Stimulated activated CD4-positive, alpha-beta T cell treated with anti-CD3 and anti-CD28 coated beads, Interleukin-15, amount 100 ng/mL, for 1 hour (primary cell): ENCODE data around the gene C6orf163.
"Not testable (repeated sequence)": the region's sequence is repeated elsewhere in the genome, so short reads cannot be mapped to it uniquely, and the experiment has no call there.

Experiments
- DNase-seq, 2 donors: peaks; one replicate each; pipeline ENCODE4 v3.0.0-alpha.2; 2020; ENCODE audit warnings: low read depth in 1 of 2, low spot score in 1 of 2

C6orf163 gene

DNA sequence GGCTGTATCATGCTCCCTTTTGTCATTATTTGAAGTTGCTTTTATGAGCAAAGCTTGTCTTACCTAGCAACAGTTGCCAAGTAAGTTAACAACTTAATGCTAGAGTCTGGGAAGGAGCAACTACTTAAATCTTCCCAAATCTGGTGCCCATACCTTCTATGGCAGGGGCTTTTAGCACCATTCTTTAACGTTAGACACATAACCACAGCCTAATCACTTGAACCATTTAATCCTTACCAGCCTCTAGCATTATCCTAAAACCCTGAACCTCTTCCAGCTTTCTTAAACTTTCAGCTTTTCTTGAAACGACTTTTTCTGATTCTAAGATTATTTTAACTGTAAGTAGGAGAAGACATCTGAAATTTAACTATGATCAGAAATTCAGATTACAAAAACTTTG lies at the start of gene C6orf163:
TSS of gene C6orf163 (plus strand) at position 83 of the 400 bp plus-strand sequence. CDS start at position 370, 287 bp downstream.
- DNase-seq = no peak

GRCh38 chr6:87297119-87297518 lies 47.5 kb upstream of the C6orf163 start:
- no peak for DNase-seq

DNA sequence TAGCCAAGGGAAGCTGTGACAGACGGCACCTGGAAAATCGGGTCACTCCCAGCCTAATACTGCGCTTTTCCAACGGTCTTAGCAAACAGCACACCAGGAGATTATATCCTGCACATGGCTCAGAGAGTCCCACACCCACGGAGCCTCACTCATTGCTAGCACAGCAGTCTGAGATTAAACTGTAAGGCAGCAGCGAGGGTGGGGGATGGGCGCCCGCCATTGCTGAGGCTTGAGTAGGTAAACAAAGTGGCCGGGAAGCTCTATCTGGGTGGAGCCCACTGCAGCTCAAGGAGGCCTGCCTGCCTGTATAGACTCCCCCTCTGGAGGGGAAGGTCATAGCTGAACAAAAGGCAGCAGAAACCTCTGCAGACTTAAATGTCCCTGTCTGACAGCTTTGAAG lies 43.3 kb upstream of the C6orf163 start:
- not testable (repeated sequence) for DNase-seq

- DNase-seq = no peak
Measured at GRCh38 chr6:87308970-87309369, 35.6 kb upstream of the C6orf163 start.

GRCh38 chr6:87312860-87313259 lies 31.8 kb upstream of the C6orf163 start:
- no peak for DNase-seq

DNA sequence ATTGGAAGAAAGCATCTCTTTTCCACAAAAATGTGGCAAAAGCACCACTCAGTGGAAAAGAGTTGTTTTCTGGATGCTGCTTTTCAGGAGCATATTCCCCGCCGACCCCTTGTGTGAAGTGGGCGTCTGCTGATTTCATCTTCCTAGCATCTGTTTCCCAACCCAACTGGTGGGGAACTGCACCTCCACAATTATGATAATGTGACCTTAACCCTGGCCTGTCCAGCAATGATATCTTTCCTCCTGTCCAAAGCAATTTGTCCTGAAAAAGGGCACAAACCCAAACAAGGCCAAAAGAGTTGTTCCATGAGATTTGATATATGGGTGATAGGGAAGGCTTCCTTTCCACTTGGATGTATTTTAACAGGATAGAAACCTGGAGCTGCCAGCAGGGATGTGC lies 29.5 kb upstream of the C6orf163 start:
- DNase-seq = no peak

DNA sequence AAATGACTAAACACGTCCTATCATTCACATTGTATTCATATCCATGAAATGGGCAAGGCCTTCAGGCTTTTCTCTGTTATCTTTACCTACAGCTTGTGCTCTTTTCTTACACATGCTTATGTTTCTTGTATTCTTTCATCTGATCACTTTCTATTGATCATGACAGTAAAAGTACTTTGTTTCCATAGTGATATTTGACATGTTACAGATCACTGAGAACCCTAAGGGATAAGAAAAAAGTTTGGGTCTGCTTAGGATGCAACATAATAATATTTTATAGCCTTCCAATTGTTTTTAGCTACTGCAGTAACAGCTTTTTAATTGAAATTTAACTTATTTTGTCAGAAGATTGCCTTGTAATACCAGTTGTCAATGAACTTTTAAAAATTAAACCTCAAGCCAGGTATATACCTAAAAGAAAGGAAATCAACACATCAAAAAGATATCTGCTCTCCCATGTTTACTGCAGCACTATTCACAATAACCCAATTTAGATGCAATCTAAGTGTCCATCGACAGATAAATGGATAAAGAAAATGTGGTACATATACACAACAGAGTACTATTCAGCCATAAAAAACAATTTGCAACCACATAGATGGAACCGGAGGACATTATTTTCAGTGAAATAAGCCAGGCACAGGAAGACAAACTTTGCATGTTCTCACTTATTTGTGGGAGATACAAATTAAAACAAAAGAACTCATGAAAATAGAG lies 25.2 kb upstream of the C6orf163 start:
- DNase-seq = no peak

DNA sequence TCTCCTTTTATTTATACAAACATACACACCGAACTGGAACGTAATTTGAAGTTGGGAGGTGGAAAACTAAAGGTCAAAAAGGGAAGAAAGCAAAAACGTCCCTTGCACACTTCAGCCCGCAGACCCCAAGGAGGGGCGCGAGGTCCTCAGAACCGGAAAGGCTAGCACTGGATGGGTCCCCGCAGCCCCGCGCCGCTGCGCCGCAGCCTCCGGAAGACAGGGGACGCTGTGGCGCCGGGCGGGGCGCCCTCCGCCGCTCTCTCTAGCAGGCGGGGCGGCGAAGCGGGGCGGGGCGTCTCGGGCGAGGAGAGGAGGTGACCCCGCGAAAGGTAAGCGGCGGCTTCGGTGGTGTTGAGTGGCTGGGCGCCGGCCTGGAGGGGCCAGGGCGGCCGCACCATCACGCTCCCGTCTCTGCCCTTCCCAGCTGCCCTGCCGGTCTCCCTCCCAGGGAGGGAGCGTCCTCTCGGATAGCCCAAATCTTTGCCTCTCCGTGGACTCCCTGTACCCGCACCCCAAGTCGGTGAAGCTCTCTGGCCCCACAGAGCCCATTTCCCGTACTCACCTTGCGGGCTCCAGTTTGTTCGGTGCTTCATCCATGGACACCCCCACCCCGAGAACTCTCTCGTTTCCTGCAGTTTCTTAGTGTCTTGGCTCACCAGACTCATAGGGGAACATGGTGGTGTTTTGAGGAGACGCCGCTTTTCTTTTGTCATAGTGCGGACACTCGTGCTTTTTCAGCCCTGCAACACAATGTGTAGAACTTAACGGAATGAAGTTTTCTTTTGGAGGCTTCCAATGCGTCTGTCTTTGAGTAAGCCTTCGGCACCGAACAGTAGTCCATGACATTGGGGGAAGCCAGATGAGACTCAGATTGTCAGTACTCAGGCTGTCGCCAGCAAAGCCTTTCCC lies 22.1 kb upstream of the C6orf163 start, which contains the start of gene SMIM8:
TSS of gene SMIM8 (plus strand) at position 285 of the 909 bp plus-strand sequence. CDS start 14,444 bp downstream, outside the sequence.
- peak; percentile 70 to 87 for DNase-seq

- not testable (repeated sequence) for DNase-seq
Measured at GRCh38 chr6:87323880-87324279, 20.7 kb upstream of the C6orf163 start.

DNA sequence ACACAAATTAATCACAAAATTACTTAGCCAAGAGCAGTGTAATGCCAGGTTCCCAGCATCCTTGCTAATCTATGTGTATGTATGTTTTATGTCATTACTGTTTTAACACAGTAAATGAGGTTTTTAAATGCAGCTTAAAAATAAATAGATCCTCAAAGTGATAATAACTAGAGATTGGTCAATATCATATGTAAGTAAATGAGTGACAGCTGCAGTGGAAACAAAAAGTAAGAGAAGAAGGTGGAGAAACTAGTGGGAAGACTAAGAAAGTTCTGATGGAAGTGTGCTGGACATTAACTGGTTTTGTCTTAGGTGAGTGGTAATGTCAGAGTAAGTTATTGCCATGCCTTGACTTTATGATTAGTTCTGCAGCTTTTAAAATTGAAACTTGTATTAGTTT lies 13.7 kb upstream of the C6orf163 start:
- no peak for DNase-seq

DNA sequence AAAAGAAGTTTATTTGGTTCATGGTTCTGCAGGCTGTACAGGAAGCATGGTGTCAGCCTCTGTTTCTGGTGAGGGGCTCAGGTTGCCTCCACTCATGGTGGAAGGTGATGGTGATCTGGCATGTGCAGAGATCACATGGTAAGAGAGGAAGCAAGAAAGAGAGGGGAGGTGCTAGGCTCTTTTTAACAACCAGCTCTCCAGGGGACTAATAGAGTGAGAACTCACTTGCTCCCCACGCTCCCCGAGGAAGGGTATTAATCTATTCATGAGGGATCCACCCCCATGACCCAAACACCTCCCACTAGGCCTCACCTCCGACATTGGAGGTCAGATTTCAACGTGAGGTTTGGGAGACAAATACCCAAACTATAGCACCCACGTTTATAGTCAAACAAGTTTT lies 11.6 kb upstream of the C6orf163 start:
- no peak for DNase-seq

DNA sequence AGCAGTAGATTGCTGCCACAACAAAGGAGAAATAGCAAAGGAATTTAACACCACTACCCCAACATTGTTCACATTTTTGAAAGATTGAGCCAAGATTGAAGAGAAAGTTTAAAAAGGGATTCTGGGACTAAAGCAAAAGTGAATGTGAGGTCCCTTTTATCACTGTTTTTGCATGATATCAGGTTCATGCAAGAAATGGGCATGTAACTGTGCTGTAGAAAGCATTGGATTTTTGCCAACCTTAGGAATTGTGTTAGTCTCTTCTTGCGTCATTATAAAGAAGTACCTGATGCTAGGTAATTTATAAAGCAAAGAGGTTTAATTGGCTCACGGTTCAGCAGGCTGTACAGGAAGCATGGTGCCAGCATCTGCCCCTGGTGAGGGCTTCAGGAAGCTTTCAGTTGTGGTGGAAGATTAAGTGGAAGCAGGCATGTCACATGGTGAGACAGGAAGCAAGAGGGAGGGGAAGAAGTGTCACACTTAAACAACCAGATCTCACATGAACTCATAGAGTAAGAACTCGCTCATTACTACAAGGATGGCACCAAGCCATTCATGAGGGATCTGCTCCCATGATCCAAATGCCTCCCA lies 10.9 kb upstream of the C6orf163 start:
- DNase-seq = no peak

GRCh38 chr6:87334683-87335082 lies 9.9 kb upstream of the C6orf163 start:
- no peak for DNase-seq

DNA sequence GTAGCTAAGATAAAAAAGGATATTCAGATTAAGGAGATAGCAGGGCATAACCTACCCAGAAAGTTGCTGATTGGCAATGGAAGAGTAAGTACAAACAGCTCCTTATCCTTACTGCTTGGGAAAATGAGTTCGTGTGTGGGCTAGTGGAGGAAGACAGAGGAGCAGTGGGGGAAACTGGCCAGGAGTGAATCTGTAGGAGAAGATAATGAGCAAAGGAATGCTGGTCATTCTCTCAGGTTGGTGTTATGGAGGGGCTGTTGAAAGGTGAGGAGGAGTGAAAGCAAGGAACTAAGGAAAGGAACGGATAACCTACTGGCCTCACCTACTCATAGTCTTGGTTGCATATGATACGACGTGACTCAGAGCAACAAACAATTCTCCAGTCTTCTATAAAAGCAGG lies 8.2 kb upstream of the C6orf163 start:
- no peak for DNase-seq

DNA sequence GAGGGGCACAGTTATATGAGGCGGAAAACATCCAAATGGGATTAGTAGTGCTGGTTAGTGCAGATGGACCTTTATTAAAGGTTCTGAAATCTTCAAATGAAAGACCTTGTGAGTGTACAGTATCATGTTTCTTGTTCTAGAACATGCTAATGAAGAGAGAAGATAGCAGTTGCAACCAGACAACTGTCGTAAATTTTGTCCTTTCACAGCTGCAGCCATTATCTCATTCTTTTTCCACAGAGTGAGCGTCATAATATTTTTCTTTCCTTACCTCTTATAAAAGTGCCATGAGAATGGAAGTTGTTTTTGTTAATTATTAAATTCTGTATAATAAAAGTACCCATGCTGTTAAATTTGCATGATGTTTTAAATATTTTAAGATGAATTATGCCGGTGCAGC lies 4.4 kb upstream of the C6orf163 start:
- DNase-seq = no peak

DNA sequence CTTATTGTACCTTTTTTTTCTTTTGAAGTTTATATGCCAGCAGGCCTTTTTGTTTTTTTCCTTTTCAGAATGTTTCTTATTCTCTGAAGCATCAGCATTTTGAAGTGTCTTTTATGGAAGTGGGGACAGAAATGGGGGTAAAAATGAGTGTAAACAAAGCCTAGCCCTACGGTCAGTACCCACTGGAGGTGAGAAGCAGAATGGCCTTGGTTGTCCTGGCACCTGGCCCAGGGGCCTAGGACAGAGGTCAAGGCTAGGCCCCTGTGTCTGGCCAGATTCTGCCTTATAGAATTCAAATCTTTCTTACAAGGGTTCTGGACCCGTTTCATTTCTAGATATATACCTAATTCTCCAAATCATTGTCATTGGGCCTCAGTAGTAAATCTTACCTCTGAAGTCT lies 3.5 kb upstream of the C6orf163 start:
- no peak for DNase-seq

- DNase-seq = no peak
Measured at GRCh38 chr6:87341899-87342298, 2.7 kb upstream of the C6orf163 start.

GRCh38 chr6:87342829-87343228 lies 1.8 kb upstream of the C6orf163 start:
- no peak for DNase-seq

DNA sequence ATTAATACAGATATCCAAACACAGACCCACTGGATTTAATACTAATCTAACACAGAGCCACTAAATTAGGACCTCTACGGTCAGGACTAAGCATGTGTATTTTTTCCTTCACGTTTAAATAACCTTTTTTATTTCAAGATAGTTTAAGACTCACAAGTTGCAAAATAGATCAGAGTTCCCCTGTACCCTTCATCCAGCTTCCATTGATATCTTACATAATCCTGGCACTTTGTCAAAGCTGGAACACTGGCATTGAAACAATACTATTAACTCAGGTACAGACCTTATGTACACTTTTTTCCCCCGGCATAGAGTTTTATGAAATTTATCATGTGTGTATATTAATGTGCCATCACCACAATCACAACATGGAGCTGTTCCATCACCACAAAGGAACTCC lies 2.1 kb downstream of the C6orf163 start:
- no peak for DNase-seq

GRCh38 chr6:87349896-87350295 lies 5.3 kb downstream of the C6orf163 start:
- no peak for DNase-seq

DNA sequence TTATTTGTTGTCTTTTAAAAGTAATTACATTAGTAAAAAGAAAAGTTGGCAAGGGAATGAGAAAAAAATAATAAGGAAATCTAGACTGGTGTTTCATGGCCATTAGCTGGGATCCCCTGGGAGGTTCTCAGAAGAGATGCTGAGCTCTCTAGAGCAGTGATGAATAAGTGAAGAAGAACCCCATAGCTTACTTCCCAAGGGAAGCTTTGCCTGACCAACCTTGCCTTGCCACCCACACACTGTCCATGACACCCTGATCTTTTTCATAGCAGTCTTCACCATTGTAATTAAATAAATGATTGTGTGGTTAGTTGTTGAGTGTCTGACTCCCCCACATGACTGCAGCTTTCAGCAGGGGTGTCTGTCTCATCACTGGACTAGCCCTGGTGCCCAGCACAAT lies 5.9 kb downstream of the C6orf163 start:
- no peak for DNase-seq

DNA sequence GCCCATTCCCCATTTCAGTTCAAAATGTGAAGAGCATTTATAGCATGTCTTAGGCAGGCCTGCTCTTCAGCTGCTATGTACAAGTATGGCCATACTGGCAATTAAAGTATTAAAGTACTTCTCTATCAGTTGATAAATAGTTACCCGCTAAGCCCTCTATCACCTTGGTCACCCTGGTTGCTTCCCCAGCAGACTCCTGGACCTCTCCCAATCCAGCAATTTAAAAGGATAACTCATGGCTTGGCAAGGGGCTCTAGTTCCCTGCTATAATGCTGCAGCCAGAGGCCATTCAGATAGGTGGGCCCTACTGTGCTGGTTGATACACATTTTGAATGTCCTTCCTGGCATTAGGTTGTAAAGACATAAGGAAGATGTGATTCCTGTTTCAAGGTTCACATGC lies 7.0 kb downstream of the C6orf163 start:
- no peak for DNase-seq
